ENCODE results near the gene LRRC75B.

GRCh38 chr22:24584871-24585411 lies 7.9 kb downstream of the LRRC75B start:
- TF ChIP-seq POLR2A (IDR thresholded peaks at IDR 0.05) (no peak), CTCF (IDR thresholded peaks at IDR 0.05) (no peak)
